HL-60 (cell line): ENCODE measurements around the gene KLC1.

Experiments
- DNase-seq, 2 experiments: peaks; one replicate each; pipeline ENCODE4 v3.0.0-alpha.2; 2010 to 2020; ENCODE audit warnings: low read depth in 1 of 2, low spot score in 1 of 2
- H3K27ac ChIP-seq: fragments of 250-450 bp; sonication (Bioruptor Pico); replicated peaks from 2 replicates; pipeline ENCODE4 v1.5.1; 2020; ENCODE audit warnings: mild to moderate bottlenecking, moderate library complexity
- H3K27me3 ChIP-seq: fragments of 250-450 bp; sonication (Bioruptor Pico); 2 replicates; pipeline ENCODE4 v1.5.1; 2021; ENCODE audit warnings: mild to moderate bottlenecking, moderate library complexity; ENCODE audit not compliant: insufficient read depth, poor library complexity, severe bottlenecking
- H3K4me3 ChIP-seq: replicated peaks from 2 replicates; pipeline ENCODE4 v1.5.1; 2011; ENCODE audit warnings: mild to moderate bottlenecking, control low read depth, low read length; ENCODE audit not compliant: insufficient read depth
- CTCF ChIP-seq: IDR thresholded peaks from one replicate; pipeline ENCODE4 v1.5.1; 2011; ENCODE audit warnings: low read length, control low read depth, inconsistent platforms; ENCODE audit not compliant: insufficient read depth
- GABPA ChIP-seq: IDR thresholded peaks from 2 replicates; pipeline ENCODE4 v1.6.1; 2012; ENCODE audit warnings: low read depth
- POLR2AphosphoS5 ChIP-seq: IDR thresholded peaks from 2 replicates; pipeline ENCODE4 v1.6.1; 2012; ENCODE audit warnings: low read depth
- REST ChIP-seq: IDR thresholded peaks from 2 replicates; pipeline ENCODE4 v1.6.1; 2012; ENCODE audit warnings: low read depth; ENCODE audit not compliant: insufficient replicate concordance
- SPI1 ChIP-seq: IDR thresholded peaks from 2 replicates; pipeline ENCODE4 v1.6.1; 2012; ENCODE audit warnings: low read depth, mild to moderate bottlenecking, borderline replicate concordance

Gene KLC1

GRCh38 chr14:103611215-103611614, 17.8 kb upstream of the KLC1 start:
- Histone ChIP-seq H3K4me3 (no peak overlapping the region), H3K27ac (no peak overlapping the region), H3K27me3 (no peaks in the 10 kb centered on the region)
- DNase-seq = no peak
- TF ChIP-seq GABPA (no peak), REST (no peak), POLR2AphosphoS5 (no peak), SPI1 (no peak)

GRCh38 chr14:103613517-103613916, 15.5 kb upstream of the KLC1 start:
- peak in 1 of 2 experiments; percentile 23 for DNase-seq
- Histone ChIP-seq H3K27me3 (no peaks in the 10 kb centered on the region), H3K4me3 (no peak overlapping the region), H3K27ac (no peak overlapping the region)
- TF ChIP-seq CTCF (peak; percentile 31), REST (no peak)

- no peak overlapping the region for H3K4me3 ChIP-seq
- TF ChIP-seq POLR2AphosphoS5 (no peak), SPI1 (no peak), CTCF (no peak), REST (no peak), GABPA (no peak)
- H3K27me3 ChIP-seq = no peaks in the 10 kb centered on the region
- H3K27ac ChIP-seq = no peak overlapping the region
- DNase-seq = no peak
These were observed 12.2 kb upstream of the KLC1 start for GRCh38 chr14:103616635-103617300.
